Glomerular visceral epithelial cell (primary cell): ENCODE data around the gene STX8.
"Not testable (repeated sequence)": the region's sequence is repeated elsewhere in the genome, so short reads cannot be mapped to it uniquely, and the experiment has no call there.

ENCODE experiments used
- DNase-seq: peaks from one replicate; pipeline ENCODE4 v3.0.0-alpha.2; 2016; ENCODE audit errors: extremely low spot score

The STX8 gene

DNA sequence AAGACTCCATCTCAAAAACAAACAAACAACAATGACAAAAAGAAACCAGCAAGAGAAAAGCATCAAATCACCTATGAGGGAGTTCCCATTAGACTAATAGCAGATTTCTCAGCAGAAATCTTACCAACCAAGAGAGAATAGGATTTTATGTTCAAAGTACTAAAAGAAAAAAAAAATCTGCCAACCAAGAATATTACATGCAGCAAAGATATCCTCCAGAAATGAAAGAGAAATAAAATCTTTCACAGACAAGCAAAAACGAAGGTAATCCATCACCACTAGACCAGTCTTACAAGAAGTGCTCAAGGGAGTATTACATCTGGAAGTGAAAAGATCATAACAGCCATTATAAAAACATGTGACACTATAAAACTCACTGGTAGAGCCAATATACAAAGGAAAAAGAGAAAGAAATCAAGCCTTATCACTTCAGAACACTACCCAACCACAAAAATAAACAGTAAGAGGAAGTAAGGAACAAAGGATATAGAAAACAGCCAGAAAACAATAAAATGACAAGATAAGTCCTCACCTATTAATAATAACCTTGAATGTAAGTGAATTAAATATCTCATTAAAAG lies 66.3 kb downstream of the STX8 start:
- no peak for DNase-seq

DNA sequence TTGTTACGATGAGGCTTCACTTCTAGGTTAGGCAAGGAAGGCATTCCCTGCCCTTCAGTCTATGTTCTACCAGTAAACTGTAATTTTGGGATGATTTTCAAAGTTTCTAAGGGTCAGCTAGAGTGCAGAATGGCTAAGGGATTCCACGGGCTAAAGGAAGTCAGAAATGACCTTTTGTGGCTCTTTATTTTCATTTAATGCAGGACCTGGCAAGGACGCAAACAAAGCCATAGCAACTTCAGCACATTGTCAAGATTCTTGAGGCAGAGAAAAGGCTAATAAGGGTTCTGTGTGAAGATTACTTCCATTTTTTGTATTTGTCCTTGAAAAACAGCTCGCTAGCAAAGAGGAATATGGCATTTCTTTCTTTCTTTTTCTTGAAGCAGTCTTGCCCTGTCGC lies 76.6 kb downstream of the STX8 start:
- DNase-seq = no peak

DNA sequence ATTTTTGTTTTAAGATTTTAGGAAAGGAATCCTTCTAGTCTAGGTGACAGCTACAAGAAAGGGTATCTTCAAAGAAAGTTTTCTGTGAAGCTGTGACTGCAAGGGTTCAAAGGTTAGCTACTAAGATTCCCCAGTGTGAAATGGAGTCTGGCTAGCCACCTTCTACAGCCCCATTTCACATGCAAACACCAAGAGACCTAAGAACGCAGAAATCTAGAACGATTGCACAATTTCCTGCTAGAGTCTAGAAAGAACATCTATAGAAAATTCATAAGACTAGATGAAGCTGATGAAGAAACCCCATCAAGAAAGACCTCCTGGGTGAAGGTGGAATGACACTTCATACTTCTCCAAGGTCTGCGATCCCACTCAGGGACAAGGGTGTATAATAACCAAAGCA lies 77.1 kb downstream of the STX8 start:
- no peak for DNase-seq

DNA sequence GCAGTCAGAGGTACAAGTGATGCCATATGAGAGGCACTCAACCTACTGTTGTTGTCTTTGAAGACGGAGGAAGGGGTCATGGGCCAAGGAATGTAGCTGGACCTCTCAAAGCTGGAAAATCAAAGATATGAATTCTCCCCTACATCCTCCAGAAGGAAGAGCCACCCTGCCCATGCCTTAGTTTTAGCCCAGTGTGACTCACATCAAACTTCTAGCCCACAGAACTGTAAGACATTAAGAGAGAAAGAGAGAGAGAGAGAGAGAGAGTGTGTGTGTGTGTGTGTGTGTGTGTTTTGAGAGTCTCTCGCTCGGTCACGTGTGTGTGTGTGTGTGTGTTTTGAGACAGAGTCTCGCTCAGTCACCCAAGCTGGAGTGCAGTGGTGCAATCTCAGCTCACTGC lies 87.1 kb downstream of the STX8 start:
- DNase-seq = peak; percentile 18

DNA sequence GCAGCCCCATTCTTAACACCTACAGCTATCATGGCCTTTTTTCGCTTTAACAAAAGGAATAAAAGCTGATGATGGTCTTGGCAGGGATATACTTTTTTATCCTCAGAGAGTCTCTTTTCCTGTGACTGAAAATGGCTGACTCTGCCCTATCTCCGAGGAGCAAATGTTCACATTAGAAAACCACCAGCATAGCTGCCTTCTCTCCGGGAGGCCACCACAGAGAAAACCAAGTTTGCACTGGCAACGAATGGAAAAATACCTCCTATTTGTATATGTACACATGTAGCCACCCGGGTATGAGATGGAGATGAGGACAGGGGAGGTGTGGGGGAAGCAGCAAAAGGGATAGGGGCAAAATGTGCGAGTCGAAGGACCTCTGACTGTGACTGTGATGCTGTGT lies 88.2 kb downstream of the STX8 start:
- peak; percentile 13 for DNase-seq

DNA sequence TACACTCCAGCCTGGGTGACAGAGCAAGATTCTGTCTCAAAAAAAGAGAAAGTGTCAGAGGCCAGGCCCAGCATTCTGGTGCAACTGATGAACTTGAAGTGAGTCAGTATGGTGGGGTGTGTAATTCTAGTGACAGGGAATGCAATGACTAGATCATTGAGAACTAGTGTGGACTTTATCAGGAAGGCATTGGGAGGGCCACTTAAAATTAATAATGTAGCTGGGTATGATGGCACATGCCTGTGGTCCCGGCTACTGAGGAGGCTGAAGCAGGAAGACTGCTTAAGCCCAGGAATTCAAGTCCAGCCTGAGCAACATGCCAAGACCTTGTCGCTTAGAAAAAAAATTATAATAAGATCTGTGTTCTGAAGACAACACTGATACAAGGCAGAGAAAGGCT lies 90.8 kb downstream of the STX8 start:
- DNase-seq = no peak

DNA sequence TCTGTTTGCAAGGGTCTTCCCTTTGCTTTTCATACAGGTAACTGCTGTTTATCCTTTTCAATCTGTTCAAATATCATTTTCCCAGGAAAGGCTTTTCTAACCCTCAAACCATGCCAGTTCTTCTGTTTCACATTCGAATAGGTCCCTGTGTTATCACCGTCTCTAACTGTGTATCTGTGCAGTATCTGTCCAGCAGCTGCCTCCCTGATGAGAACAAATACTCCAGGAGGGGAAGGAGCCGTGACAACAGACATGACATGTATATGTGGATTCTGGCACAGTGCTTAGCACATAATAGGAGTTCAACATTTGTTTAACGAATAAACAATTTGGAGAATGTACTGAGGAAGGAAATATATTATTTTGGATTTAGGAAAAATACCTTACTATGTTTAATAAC lies 95.7 kb downstream of the STX8 start:
- DNase-seq = no peak

DNA sequence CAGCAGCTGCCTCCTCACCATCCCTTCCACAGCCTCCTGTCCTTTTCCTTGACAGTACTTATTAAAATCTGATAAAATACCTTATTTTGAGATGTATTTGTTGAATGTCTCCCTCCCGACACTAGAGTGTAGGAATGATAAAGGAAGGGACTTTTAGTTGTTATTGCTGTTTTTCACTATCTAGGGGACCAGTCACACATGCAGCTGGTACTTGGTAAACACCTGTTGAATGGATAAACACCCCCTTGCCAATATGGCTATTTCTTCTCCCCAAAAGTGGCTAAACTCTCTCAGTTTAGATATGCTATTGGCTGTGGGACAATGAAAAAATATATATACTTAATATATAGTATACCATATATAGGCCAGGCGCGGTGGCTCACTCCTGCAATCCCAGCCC lies 96.7 kb downstream of the STX8 start:
- DNase-seq = no peak

DNA sequence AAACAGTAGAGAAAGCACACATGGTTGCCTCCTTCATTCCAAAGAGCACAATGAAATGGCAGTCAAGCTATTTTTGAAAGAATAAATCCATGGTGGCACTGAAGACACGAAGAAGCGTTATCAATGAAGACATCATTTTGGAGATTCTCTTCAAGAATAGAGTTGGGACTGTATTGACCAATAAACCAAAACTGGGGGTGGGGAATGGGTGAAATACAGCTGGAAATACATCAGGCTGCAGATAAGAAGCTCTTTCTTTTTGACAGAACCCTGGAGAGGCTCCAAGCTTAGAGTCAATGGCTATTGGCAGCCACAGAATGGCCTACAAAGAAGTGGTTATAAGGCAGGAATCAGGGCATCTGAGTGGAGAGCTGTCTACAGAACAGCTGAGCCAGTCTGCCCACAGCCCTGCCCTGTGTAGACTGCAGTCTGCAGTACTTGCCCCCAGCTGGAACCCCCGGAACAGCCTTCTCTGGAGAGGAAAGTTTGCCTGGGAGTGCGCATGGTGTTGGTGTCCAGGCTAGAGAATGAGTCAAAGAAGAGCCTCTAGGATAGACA lies 100.4 kb downstream of the STX8 start:
- no peak for DNase-seq

DNA sequence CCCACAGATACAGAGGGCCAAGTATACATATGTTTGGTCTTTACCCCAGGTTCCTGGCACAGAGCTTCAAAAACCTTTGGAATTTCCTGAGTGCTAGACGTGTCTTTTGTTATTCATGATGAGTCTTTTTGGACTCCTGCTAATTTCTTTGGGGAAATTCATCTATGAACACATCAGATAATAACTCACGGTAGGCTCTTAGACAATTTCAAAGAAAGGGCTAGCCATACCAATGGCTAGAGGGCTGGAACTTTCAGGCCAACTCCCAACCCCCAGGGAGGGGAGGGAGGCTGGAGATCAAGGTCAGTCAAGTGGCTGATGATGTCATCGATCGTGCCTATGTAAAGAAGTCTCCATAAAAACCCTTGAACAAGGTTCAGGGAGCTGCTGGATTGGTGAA lies 101.9 kb downstream of the STX8 start:
- peak; percentile 88 for DNase-seq

DNA sequence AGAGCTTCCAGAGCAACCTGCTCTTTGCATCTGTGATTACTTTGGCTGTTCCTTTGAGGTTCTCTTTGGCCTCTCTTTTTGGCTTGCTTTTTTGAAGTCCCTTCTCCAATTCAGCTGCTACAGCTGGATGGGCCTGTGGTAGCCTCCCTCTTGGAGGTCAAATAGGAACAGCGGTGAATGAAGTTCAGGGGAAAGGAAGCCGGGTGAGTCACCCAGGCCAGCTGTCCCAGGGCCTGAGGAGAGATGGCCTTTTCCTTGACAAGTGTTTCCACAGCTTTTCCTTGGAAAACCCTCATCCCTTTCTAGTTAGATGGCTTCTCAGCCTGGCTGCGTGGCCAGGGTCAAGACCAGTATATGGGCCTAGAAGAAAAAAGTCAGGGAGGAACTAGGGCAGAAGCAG lies 103.1 kb downstream of the STX8 start:
- DNase-seq = peak; percentile 74

DNA sequence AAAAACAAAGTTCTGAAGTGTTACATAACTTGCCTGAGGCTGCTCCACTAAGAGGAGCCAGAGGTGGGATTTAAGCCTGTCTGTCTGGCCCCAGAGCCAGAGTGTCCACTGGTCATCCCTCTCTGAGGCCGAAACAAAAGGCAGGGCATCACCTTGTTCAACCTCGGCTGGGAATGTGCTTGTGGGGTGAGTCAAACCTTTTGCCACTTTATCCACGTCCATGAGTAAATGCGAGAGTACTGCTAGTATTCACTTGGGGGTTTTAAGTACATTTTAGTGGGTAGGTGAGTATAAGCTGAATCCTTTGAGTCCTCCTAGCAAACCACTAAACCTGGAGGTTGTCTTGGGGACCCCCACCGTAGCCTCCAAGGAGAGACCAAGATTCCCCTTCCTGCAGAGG lies 103.5 kb downstream of the STX8 start:
- DNase-seq = peak; percentile 75

DNA sequence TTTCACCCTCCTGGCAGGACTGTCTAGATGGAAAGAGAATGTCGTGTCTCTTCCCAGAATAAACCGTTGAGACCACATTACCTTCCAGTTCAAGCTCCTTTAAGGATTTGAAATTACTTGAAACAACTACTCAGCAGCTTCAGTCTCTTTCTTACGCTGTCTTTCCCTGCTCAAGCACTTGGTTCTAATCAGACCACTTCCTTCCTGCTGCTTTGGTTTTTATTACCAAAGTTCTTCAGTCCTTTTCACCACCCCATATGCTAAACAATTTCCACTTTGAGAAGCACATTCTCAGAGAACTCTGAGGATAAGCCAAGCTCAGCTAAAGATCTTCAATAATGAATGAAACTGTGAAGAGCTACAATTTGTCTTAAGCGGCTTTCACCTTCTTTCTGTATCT lies 105.4 kb downstream of the STX8 start:
- no peak for DNase-seq

DNA sequence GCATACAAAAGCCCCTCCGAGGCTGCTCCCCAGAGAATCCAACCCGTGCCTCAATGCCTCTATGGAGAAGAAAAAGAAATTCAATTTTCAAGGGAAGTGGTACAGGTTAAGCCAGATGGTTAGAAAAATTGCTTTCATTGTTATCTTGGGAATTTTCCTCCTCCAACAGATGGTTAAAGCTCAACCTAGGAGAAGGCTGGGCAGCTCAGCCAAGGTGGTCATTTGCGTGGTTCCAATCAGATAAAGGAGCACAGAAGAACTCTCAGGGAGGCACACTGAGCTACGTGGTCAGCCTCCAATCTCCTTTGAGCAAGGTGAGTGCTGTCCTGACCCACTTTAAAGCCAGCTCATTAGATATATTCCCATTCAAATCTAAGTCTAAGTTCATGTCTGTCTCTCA lies 106.7 kb downstream of the STX8 start:
- DNase-seq = no peak

DNA sequence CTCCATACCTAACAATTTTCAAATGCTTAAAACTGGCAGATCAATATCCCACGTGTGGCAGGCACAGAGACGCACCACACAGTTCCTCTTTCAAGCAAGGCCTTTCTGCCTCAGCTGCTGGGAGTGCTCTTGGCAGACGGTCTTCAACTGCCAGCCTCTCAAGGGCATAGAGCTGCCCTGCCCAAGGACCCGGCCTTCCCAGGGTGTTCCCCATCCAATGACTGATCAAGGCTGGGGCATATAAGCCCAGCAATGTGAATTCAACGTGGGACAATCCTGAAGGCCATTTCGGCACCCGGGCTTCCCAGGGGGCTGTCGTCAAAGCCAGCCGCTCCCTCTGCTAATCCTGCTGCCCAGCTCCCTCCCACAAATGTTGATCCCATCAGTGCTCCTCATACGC lies 107.1 kb downstream of the STX8 start:
- no peak for DNase-seq

DNA sequence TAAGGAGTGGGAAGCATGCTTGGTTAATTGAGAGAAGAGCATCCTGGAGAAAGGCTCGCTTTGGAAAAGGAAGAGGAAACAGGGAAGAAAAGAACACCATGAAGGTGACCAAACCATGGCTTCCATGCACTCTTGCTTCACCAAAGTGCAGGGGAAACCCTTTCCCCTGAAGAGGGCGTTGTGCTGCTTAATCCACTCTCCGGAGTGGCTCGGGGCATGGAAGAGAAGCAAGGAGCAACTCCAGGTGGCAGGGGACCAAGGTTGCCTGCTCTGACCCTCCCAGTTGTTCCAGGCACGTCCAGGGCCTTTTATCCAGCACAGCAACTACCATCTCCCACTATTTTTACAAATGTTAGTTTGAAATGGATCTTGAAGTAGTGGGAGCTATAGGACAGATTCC lies 108.1 kb downstream of the STX8 start:
- DNase-seq = no peak

DNA sequence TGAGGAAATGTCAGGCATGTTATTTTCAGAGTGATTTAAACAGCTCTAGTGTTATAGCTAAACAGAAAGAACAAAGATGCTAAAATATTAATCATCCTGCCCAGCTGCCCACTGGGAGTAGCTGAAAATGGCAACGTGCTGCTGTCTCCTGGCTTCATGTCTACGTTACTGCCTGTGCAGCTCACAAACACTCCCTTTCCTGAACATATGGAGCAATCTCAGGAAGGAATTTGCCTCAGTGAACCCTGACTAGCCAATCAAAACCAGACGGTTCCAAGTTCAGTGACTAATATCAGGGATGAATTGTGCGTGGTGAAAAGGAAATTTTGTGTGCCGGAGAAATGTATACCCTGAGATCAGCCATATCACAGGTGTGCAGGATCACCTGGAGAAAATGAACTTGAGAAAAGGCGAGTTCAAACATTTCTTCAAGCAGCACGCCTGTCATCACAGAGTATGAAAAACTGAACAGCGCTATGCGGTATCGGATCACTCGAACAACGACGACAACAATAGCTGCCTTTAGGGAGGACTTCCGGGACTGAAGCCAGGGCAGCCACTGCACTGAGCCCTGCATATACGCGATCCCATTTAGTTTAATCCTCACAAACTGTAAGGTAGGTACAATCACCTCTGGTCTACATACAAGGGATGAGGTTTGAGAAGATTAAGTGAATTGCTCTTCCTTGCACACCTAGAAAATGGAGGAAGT lies 110.3 kb downstream of the STX8 start:
- DNase-seq = no peak

DNA sequence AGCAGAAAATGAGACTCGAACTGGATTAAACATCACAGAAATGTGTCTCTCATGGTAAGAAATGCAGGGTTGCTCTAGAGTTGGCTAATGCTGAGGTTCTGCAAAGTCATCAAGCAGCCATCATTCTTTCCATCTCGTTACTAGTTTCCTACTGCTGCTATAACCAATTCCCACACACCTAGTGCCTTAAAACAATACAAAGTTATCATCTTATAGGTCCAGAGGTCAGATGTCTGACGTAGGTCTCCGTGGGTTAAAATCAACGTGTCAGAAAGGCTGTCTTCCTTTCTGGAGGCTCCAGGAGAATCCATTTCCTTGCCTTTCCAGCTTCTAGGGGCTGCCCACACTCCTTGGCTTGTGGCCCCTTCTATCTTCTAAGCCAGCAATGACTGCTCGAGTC lies 118.6 kb downstream of the STX8 start:
- DNase-seq = no peak

DNA sequence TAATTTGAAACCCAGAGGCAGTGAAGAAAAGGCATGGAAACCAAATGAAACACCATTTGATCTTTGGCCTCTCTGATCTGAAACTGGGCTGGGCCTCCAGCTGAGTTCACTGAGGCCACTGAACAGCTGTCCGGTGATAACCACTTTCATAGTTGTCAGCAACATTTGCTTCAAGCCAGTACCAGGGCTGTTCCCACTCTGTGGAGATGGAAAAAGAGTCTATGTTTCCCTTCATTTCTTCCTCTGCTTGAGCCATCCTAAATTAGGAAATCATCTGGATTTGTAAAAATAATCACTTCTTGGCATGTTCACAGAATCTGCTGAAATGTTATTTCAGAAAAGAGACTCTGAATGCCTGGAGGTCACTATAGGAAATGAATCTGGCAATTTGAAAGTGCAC lies 119.3 kb downstream of the STX8 start:
- DNase-seq = no peak

DNA sequence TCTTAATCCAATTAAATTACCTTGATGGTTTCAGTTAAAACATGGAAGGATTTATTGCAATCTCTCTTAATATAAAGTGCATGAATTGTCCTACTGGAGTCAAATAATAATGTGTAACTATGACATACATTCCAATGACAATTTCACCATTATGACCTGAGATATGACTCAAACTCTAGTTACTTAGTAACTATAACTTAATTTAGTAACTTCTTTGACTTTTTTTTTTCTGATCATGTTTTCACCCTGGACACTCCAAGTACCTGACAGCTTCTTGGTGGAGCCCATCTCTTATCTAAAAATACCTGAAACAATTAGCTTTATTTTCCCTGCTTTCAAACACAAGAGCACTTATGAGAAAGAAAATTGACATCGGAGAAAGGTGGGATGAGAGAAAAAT lies 123.7 kb downstream of the STX8 start:
- DNase-seq = peak; percentile 17

DNA sequence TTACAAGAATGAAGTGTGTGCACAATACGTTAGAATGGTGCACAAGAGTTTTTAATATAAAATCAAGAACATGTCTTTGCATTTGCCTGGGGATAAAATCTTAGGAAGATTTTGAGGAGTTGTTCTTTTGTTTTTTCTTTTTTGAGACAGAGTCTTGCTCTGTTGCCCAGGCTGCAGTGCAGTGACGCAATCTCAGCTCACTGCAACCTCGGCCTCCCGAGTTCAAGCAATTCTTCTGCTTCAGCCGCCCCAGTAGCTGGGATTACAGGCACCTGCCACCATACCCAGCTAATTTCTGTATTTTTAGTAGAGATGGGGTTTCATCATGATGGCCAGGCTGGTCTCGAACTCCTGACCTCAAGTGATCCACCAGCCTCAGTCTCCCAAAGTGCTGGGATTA lies 128.3 kb downstream of the STX8 start:
- DNase-seq = not testable (repeated sequence)

DNA sequence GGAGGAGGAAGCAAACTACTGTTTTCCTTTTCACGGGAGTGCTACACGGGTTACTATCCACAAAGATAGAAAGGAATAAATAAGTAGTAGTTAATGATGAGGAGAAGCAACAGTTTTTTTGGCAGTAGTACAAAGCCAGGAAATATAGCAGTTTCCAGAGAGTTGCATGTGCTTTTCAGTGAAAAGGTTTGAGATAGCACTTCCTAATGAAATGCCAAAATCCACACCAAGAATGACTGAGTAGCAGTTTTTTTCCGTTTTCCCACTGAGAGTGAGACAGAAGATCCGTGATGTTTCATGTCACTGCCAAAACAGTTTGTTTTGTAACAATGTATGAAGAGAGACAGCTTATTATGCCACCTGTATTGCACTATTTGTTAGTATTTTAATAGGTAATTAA lies 129.1 kb downstream of the STX8 start:
- DNase-seq = no peak

DNA sequence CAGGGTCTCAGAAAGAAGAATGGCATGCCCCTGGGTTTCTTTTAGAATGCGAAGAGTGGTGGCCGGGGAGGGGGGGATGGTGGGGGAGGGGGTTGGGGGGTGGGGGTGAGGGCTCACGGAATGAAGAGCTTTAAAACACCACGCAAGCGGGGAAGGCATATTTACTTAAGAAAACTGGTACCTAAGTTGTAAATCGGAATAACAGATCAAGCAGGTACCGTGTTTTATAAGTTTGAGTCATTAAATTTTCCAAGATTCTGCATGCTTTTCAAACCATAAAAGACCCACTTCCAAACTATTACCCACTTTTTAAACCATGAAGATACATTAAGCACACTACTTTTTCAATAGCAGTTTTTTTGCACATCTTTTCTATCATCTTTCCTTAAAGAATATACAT lies 130.2 kb downstream of the STX8 start:
- DNase-seq = no peak

DNA sequence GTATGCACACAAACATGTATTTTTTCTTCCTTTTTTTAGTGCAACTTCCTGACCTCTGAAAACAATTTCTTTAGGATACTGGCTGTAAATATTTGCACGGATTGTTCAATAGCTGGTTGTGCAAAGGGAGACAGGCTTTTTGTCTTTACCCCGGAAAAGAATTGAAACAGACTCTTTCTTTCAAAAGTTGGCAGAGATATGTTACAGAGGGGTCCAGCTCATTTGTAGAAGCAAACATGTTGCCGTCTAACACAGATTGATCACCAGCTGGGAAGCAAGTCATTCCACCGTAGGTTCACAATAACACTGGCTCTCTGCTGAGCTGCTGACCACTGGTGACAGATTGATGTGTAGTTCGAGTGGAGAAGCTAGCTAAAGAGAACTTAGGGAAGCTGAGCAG lies 130.9 kb downstream of the STX8 start:
- no peak for DNase-seq
